Keratinocyte (primary cell): Measurements from ENCODE around the gene ADARB2. TPM values are rescaled to one million over a fixed set of nuclear protein-coding genes. Genes with fewer than 3 reads are reported as not detected.

Experiments used
- DNase-seq: peaks from one replicate; pipeline ENCODE4 v3.0.0-alpha.2; 2011; ENCODE audit warnings: low read depth, missing footprints, low spot score
- FAIRE-seq: peaks from 2 replicates; lab custom pipeline; 2011; peaks lifted over from hg19 to GRCh38; lab: Jason Lieb, UNC
- H2AFZ ChIP-seq: 2 replicates; pipeline ENCODE4 v1.6.0; 2012; ENCODE audit warnings: low read length, control low read depth, inconsistent platforms; ENCODE audit not compliant: control insufficient read depth
- H3K27ac ChIP-seq: 2 replicates; pipeline ENCODE4 v1.5.1; 2011; ENCODE audit warnings: low read length; ENCODE audit not compliant: control insufficient read depth, insufficient read depth
- H3K27me3 ChIP-seq: 3 replicates; pipeline ENCODE4 v1.6.0; 2011; ENCODE audit warnings: low read length; ENCODE audit not compliant: control insufficient read depth, insufficient read depth; ENCODE audit errors: extremely low read depth
- H3K36me3 ChIP-seq, 2 experiments: 2 replicates in 1 of 2; 3 replicates in 1 of 2; pipeline ENCODE4 v1.5.1; 2011; ENCODE audit warnings: low read length in 2 of 2, mild to moderate bottlenecking in 1 of 2; ENCODE audit not compliant: control insufficient read depth in 2 of 2, insufficient read depth in 2 of 2; ENCODE audit errors: extremely low read depth in 1 of 2
- H3K4me1 ChIP-seq: 3 replicates; pipeline ENCODE4 v1.5.1; 2011; ENCODE audit warnings: low read length; ENCODE audit not compliant: control insufficient read depth, insufficient read depth; ENCODE audit errors: extremely low read depth
- H3K4me2 ChIP-seq: 3 replicates; pipeline ENCODE4 v1.6.0; 2011; ENCODE audit warnings: low read depth, low read length; ENCODE audit not compliant: control insufficient read depth, insufficient read depth; ENCODE audit errors: extremely low read depth
- H3K4me3 ChIP-seq, 3 experiments: fragments of 200-600 bp in 1 of 3; sonication (generic) in 1 of 3; 2 replicates in 2 of 3; 3 replicates in 1 of 3; pipeline ENCODE4 v1.5.1; 2011 to 2016; ENCODE audit warnings: low read length in 3 of 3, mild to moderate bottlenecking in 3 of 3, control low read depth in 2 of 3, inconsistent platforms in 1 of 3, low read depth in 1 of 3, mixed read lengths in 1 of 3, mixed run types in 1 of 3, moderate library complexity in 1 of 3; ENCODE audit not compliant: control insufficient read depth in 2 of 3, insufficient read depth in 2 of 3; ENCODE audit errors: extremely low read depth in 1 of 3
- H3K79me2 ChIP-seq: 2 replicates; pipeline ENCODE4 v1.6.0; 2012; ENCODE audit warnings: low read length; ENCODE audit not compliant: control insufficient read depth, insufficient read depth
- H3K9ac ChIP-seq: 3 replicates; pipeline ENCODE4 v1.6.0; 2011; ENCODE audit warnings: low read length; ENCODE audit not compliant: control insufficient read depth, insufficient read depth; ENCODE audit errors: extremely low read depth
- H3K9me1 ChIP-seq: 3 replicates; pipeline ENCODE4 v1.6.0; 2011; ENCODE audit warnings: low read length; ENCODE audit not compliant: control insufficient read depth, insufficient read depth; ENCODE audit errors: extremely low read depth
- H3K9me3 ChIP-seq: 2 replicates; pipeline ENCODE4 v1.5.1; 2012; ENCODE audit warnings: low read depth, low read length; ENCODE audit not compliant: control insufficient read depth
- H4K20me1 ChIP-seq: 3 replicates; pipeline ENCODE4 v1.6.0; 2011; ENCODE audit warnings: low read length; ENCODE audit not compliant: control insufficient read depth, insufficient read depth; ENCODE audit errors: extremely low read depth
- EZH2 ChIP-seq: IDR thresholded peaks from one replicate; pipeline ENCODE4 v1.6.1; 2012; ENCODE audit warnings: inconsistent platforms, mild to moderate bottlenecking, low read length, moderate library complexity
- dilution Hi-C: fragments of 300-500 bp; cut with MboI; formaldehyde crosslinking; loops from one replicate; pipeline ENCODE4 v1.7.0; 2020; ENCODE audit warnings: low sequenced_read_pairs; ENCODE audit not compliant: extremely low pct_ligation_motif_present
- polyA plus RNA-seq, 5 experiments: library from polyadenylated mRNA; depleted of rRNA in 3 of 5; stranded (reverse) in 3 of 5; stranded (forward) in 1 of 5; unstranded in 1 of 5; fragments of >200 nt; gene quantifications; 1 replicate in 1 of 5; 2 replicates in 3 of 5; 3 replicates in 1 of 5; pipeline versions ENCODE4 v1.2.1 to v1.2.3, GENCODE V29; 2011 to 2012; ENCODE audit warnings: missing spikeins in 2 of 5, low read depth in 1 of 5, low replicate concordance in 1 of 5
- TF ChIP-seq, protein P1 (sequence below), 3 experiments: IDR thresholded peaks in 1 of 3; conservative IDR thresholded peaks in 1 of 3; optimal IDR thresholded peaks in 1 of 3; 2 replicates in 2 of 3; 3 replicates in 1 of 3; pipeline versions ENCODE3 to v1.5.1; 2011; ENCODE audit warnings: low read length in 3 of 3, mild to moderate bottlenecking in 3 of 3, moderate library complexity in 2 of 3, control low read depth in 1 of 3, inconsistent platforms in 1 of 3; ENCODE audit not compliant: insufficient read depth in 2 of 3; ENCODE audit errors: extremely low read depth in 1 of 3

Gene ADARB2
- polyA plus RNA-seq, 1 donor (not counting 4 experiments of a cell fraction or from before 2014, with no cell fraction given) = not detected

GRCh38 chr10:1396297-1396635 lies 341.1 kb downstream of the ADARB2 start:
- H2AFZ ChIP-seq = no peak overlapping the region
- H3K9ac ChIP-seq = no peak overlapping the region
- H3K4me2 ChIP-seq = no peak overlapping the region
- TF ChIP-seq, protein P1, sequence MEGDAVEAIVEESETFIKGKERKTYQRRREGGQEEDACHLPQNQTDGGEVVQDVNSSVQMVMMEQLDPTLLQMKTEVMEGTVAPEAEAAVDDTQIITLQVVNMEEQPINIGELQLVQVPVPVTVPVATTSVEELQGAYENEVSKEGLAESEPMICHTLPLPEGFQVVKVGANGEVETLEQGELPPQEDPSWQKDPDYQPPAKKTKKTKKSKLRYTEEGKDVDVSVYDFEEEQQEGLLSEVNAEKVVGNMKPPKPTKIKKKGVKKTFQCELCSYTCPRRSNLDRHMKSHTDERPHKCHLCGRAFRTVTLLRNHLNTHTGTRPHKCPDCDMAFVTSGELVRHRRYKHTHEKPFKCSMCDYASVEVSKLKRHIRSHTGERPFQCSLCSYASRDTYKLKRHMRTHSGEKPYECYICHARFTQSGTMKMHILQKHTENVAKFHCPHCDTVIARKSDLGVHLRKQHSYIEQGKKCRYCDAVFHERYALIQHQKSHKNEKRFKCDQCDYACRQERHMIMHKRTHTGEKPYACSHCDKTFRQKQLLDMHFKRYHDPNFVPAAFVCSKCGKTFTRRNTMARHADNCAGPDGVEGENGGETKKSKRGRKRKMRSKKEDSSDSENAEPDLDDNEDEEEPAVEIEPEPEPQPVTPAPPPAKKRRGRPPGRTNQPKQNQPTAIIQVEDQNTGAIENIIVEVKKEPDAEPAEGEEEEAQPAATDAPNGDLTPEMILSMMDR (optimal IDR thresholded peaks at IDR 0.05 in 1 of 3, IDR thresholded peaks at IDR 0.05 in 1 of 3, conservative IDR thresholded peaks at IDR 0.05 in 1 of 3; ENCODE audit: extremely low read depth in 1 of 3, insufficient read depth in 2 of 3, low read length in 3 of 3) = no peak
- TF ChIP-seq EZH2 = no peak
- H3K79me2 ChIP-seq = no peaks in the 10 kb centered on the region
- H3K36me3 ChIP-seq = no peaks in the 10 kb centered on the region
- H3K4me1 ChIP-seq = no peaks in the 10 kb centered on the region
- peaks cover 6% of the 10 kb centered on the region for H3K9me3 ChIP-seq
- DNase-seq = no peak
- no peak overlapping the region for H3K27ac ChIP-seq
- H3K4me3 ChIP-seq = no peak overlapping the region
- no peak for FAIRE-seq
- dilution Hi-C loops = no loop called here
- H3K9me1 ChIP-seq = no peaks in the 10 kb centered on the region
- no peaks in the 10 kb centered on the region for H3K27me3 ChIP-seq
- H4K20me1 ChIP-seq = no peaks in the 10 kb centered on the region

GRCh38 chr10:1395481-1396296 lies 341.6 kb downstream of the ADARB2 start:
- TF ChIP-seq, protein P1 (optimal IDR thresholded peaks at IDR 0.05 in 1 of 3, IDR thresholded peaks at IDR 0.05 in 1 of 3, conservative IDR thresholded peaks at IDR 0.05 in 1 of 3; ENCODE audit: extremely low read depth in 1 of 3, insufficient read depth in 2 of 3, low read length in 3 of 3) = no peak
- TF ChIP-seq EZH2 = no peak
- DNase-seq = no peak

More at GRCh38 chr10:1395481-1396296, 341.6 kb downstream of the ADARB2 start:
- Histone ChIP-seq H3K4me2 (no peak overlapping the region), H3K36me3 (no peaks in the 10 kb centered on the region), H3K27ac (no peak overlapping the region), H3K79me2 (no peaks in the 10 kb centered on the region), H3K9me1 (no peaks in the 10 kb centered on the region), H3K4me1 (no peaks in the 10 kb centered on the region), H2AFZ (no peak overlapping the region), H3K9ac (no peak overlapping the region), H3K4me3 (no peak overlapping the region), H3K9me3 (peaks cover 6% of the 10 kb centered on the region), H3K27me3 (no peaks in the 10 kb centered on the region), H4K20me1 (no peaks in the 10 kb centered on the region)
- no peak for FAIRE-seq
- dilution Hi-C loops = no loop called here
